Rectal smooth muscle tissue (tissue), 1 donor: ENCODE measurements around the gene IFNGR1.
"Not testable (repeated sequence)": the region's sequence is repeated elsewhere in the genome, so short reads cannot be mapped to it uniquely, and the experiment has no call there.

Experiments
- H3K27ac ChIP-seq: one replicate; pipeline ENCODE4 v1.7.0; 2013; ENCODE audit warnings: low read depth, low read length, inconsistent platforms
- H3K27me3 ChIP-seq: one replicate; pipeline ENCODE4 v1.7.0; 2013; ENCODE audit warnings: low read length; ENCODE audit not compliant: control insufficient read depth, insufficient read depth
- H3K36me3 ChIP-seq: one replicate; pipeline ENCODE4 v1.7.0; 2013; ENCODE audit warnings: low read length; ENCODE audit not compliant: control insufficient read depth, insufficient read depth
- H3K4me1 ChIP-seq: one replicate; pipeline ENCODE4 v1.7.0; 2013; ENCODE audit warnings: low read length; ENCODE audit not compliant: control insufficient read depth, insufficient read depth
- H3K4me3 ChIP-seq: one replicate; pipeline ENCODE4 v1.7.0; 2013; ENCODE audit warnings: low read length
- H3K9ac ChIP-seq: one replicate; pipeline ENCODE4 v1.7.0; 2013; ENCODE audit warnings: low read length

Gene IFNGR1

GRCh38 chr6:137216875-137217553, 2.2 kb downstream of the IFNGR1 start:
- Histone ChIP-seq H3K27ac (no peak overlapping the region), H3K27me3 (no peaks in the 10 kb centered on the region), H3K36me3 (no peaks in the 10 kb centered on the region), H3K4me1 (peaks cover 14% of the 10 kb centered on the region), H3K4me3 (peak overlapping the region; percentile 97), H3K9ac (no peak overlapping the region)

DNA sequence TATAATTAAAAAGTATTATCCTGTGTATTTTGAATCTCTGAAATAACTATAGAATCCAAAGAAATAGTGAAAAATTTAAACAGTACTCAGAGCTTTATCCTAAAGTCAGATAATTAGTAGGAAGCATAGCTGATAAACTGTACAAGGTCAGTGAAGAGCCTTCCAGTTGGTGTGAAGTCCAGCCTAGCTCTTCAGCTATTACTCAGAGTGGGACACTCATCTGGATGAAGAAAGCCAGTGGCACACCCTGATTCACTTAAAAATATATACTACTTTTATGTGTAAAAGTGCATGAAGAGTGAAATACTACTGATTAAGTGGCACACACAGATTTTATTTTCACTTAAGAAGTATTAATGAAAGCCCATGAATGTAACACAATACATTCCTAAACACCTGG, 3.1 kb downstream of the IFNGR1 start:
- H3K4me3 ChIP-seq = peak overlapping the region; percentile 14
- no peaks in the 10 kb centered on the region for H3K36me3 ChIP-seq
- no peaks in the 10 kb centered on the region for H3K27me3 ChIP-seq
- H3K27ac ChIP-seq = no peak overlapping the region
- H3K4me1 ChIP-seq = peaks cover 14% of the 10 kb centered on the region
- H3K9ac ChIP-seq = no peak overlapping the region

GRCh38 chr6:137215630-137216029, 3.6 kb downstream of the IFNGR1 start:
- not testable (repeated sequence) for H3K27ac ChIP-seq, H3K27me3 ChIP-seq, H3K4me3 ChIP-seq, H3K9ac ChIP-seq, H3K36me3 ChIP-seq
- H3K4me1 ChIP-seq = peaks cover 16% of the 10 kb centered on the region

- Histone ChIP-seq H3K4me3 (no peak overlapping the region), H3K9ac (no peak overlapping the region), H3K36me3 (no peaks in the 10 kb centered on the region), H3K27me3 (no peaks in the 10 kb centered on the region), H3K27ac (no peak overlapping the region), H3K4me1 (peaks cover 14% of the 10 kb centered on the region)
Observed at GRCh38 chr6:137214931-137215330, 4.3 kb downstream of the IFNGR1 start.

DNA sequence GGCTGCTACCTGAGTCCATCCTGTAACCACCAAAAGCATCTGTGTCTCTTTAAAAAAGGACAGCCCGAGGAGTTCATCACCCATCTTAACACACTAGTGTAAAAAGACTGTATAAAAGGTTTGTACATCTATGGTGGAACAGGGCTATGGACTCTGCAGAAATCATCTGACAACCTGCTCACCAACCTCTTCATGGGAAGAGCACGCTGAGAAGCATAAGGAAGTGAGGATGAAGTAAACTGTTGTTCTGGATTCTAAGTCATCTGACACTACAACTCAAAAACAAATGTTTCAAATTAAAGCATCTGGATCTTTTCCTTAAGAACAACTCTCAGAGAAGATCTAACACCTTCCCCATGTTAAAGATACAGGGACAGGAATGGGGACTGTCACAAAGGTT, 5.4 kb downstream of the IFNGR1 start:
- Histone ChIP-seq H3K4me1 (peaks cover 10% of the 10 kb centered on the region), H3K4me3 (no peak overlapping the region), H3K27me3 (no peaks in the 10 kb centered on the region), H3K36me3 (no peaks in the 10 kb centered on the region), H3K9ac (no peak overlapping the region), H3K27ac (no peak overlapping the region)

DNA sequence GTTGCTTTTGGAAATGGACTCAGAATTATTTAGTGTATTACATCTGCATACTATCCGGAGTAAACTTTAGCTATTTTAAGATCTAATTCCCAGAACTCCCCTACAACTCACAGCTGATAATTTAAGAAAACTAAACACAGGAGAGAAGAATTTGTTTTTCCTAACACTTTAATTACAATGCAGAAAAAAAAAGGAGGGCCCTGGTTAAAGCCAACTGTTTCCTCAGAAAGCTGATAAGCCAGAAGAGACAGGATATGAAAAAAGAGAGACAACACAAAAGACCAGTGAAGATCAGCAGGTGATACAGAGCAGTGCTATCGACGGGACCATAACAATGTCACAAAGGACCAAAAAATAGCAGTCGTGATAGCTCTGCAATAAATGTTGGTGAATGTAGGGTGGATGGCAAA, 5.8 kb downstream of the IFNGR1 start:
- Histone ChIP-seq H3K4me3 (no peak overlapping the region), H3K27me3 (no peaks in the 10 kb centered on the region), H3K9ac (no peak overlapping the region), H3K4me1 (peaks cover 10% of the 10 kb centered on the region), H3K27ac (no peak overlapping the region), H3K36me3 (no peaks in the 10 kb centered on the region)

- Histone ChIP-seq H3K4me3 (no peak overlapping the region), H3K36me3 (no peaks in the 10 kb centered on the region), H3K27me3 (no peaks in the 10 kb centered on the region), H3K27ac (no peak overlapping the region), H3K4me1 (peaks cover 8% of the 10 kb centered on the region), H3K9ac (no peak overlapping the region)
Observed at GRCh38 chr6:137211910-137212309, 7.3 kb downstream of the IFNGR1 start.

DNA sequence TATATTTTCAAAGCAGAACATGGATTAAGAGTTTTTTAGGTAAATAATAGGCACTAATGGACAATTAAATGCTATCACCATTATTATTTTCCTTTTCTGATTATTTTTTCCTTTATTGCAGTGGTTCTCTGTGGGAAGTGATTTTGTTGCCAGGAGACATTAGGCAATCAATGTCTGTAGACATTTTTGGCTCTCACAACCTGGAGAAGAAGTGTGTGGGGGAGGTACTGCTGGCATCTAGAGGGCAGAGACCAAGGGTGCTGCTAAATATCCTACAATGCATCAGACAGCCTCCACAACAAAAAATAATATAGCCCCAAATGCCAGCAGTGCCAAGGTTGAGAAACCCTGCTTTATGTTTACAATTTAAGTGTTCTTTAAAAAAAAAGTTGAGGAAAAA, 8.3 kb downstream of the IFNGR1 start:
- peaks cover 8% of the 10 kb centered on the region for H3K4me1 ChIP-seq
- no peak overlapping the region for H3K9ac ChIP-seq
- no peaks in the 10 kb centered on the region for H3K27me3 ChIP-seq
- H3K27ac ChIP-seq = no peak overlapping the region
- H3K4me3 ChIP-seq = no peak overlapping the region
- H3K36me3 ChIP-seq = no peaks in the 10 kb centered on the region

GRCh38 chr6:137208279-137208678, 10.9 kb downstream of the IFNGR1 start:
- Histone ChIP-seq H3K27me3 (no peaks in the 10 kb centered on the region), H3K36me3 (peaks cover 13% of the 10 kb centered on the region), H3K4me3 (no peak overlapping the region), H3K4me1 (peaks cover 2% of the 10 kb centered on the region), H3K27ac (no peak overlapping the region), H3K9ac (no peak overlapping the region)

- H3K27me3 ChIP-seq, H3K4me3 ChIP-seq, H3K4me1 ChIP-seq, H3K9ac ChIP-seq, H3K27ac ChIP-seq: not testable (repeated sequence)
- peaks cover 13% of the 10 kb centered on the region for H3K36me3 ChIP-seq
Observed at GRCh38 chr6:137207457-137207856, 11.7 kb downstream of the IFNGR1 start.

DNA sequence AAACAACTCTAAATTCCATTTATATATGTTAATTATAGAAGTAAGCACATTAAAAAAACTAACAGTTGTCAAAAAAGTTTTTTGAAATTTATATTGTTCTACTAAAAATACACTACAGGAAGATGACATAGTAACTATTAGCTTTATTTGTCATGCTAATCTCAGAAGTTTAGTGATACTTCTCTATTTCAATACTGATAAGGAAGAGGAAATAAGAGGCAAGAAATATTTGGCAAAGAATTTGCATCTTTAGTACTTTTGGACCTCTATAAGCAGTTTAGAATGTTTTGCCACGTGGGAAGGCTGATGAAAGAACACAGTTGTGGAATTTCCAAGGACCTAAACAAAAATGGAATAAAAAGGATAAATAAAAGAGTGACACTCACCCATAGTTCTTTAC, 12.6 kb downstream of the IFNGR1 start:
- peaks cover 13% of the 10 kb centered on the region for H3K36me3 ChIP-seq
- H3K9ac ChIP-seq = no peak overlapping the region
- no peaks in the 10 kb centered on the region for H3K27me3 ChIP-seq
- peaks cover 2% of the 10 kb centered on the region for H3K4me1 ChIP-seq
- no peak overlapping the region for H3K27ac ChIP-seq
- H3K4me3 ChIP-seq = no peak overlapping the region

DNA sequence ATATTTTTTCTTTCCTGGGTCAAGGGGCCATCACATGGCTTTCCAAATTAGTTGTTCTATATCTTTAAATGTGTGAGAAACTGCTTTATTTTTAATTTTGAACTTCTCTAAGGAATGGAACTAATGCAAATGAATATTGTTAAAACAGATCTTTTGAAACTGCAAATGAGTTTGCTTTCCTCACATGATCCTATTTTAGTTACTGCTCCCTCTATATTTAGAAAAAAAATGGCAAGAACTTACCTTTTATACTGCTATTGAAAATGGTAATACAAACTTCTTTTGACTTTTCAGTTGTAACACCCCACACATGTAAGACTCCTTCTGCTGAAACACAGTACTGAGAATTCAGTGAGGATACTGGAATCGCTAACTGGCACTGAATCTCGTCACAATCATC, 15.9 kb downstream of the IFNGR1 start:
- H3K9ac ChIP-seq = no peak overlapping the region
- no peaks in the 10 kb centered on the region for H3K27me3 ChIP-seq
- peaks cover 14% of the 10 kb centered on the region for H3K36me3 ChIP-seq
- no peak overlapping the region for H3K27ac ChIP-seq
- no peak overlapping the region for H3K4me3 ChIP-seq
- no peaks in the 10 kb centered on the region for H3K4me1 ChIP-seq

DNA sequence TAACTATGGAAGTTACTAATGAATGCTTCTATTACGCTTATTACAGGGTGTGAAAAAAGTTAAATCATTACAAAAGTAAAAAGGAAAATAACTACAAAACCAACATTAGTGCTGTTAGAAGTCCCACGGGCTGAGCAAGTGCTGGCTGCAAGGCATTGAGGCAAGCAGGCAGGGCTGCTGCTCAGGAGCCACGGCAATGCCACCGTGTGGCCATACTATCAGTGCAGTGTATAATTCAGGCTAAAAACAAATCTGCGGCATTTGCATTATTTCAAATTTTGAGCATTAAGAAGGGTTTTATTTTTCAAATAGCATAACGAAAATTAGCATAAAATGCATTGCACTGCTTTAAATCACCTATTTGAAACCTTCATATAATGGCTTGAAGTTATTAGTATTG, 17.1 kb downstream of the IFNGR1 start:
- H3K36me3 ChIP-seq = peaks cover 16% of the 10 kb centered on the region
- H3K9ac ChIP-seq = no peak overlapping the region
- H3K4me1 ChIP-seq = no peaks in the 10 kb centered on the region
- no peak overlapping the region for H3K27ac ChIP-seq
- H3K4me3 ChIP-seq = no peak overlapping the region
- H3K27me3 ChIP-seq = no peaks in the 10 kb centered on the region
